Activated CD4-positive, CD25-positive, alpha-beta regulatory T cell (primary cell): Measurements from ENCODE around the gene MYMK.

Experiments
- DNase-seq, 4 experiments: peaks; one replicate each; lab custom pipeline; 2025; lab: John Stamatoyannopoulos, UW

Gene MYMK

DNA sequence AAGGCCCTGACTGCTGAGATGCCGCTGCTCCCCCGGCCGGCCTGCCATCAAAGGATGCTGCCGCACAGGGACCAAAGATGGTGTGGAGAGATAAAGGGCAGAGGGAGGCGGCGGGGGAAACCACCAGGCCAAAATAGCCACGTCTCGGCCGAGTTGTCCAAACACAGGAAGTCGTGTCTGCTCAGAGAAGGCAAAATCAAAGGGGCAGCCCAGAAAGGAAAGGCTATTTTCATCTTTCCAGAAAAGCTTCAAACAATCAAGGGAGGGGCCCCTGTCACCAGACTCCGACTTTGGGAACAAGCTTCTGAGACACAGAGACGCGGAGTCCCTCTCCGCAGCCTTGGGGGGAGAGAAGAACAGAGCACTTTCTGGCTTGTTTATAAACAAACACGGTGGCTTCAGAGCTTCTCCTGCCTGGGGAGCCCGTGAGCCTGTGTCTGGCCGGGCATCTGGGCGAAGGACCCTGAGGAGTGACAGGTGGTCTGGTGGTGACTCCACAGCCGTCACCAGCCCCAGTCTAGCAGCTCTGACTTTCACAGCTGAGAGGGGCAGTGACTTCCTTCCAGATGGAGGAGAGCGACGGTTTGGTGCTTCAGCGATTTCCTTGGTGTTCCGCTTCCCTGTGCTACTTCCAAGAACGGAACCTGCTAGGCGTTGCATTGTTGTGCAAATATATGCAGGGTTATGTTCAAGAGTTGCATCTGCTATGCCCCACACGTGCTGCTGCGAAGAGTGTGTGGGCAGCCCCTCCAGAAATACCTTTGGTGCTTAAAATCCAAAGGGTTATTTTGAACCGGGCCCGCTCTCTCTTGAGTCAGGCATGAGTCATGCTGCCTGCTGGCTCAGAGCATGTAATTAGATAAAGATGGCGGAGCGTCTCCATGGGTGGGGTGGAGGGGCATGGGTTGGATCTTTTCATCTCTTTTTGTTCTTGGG, 33.7 kb upstream of the MYMK start:
- DNase-seq = no peak

DNA sequence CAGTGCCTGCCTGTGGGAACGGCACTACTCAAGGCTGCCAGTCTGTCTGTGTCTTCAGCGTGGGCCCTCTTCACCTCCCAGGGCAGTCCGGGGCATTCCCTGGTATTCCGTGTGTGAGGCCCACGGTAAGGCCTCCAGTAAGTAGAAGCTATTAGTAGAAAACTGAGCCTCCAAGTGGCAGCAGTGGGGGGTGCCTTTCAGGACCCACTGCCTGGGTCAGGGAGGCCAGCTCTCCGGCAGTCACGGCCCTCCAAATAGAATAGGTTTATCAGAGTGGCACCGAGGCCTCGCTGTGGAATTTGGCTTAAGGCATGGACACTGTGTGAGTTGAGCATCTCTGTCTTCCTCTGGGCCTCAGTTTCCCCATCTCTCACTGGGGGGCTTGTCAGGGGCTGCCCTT, 32.8 kb upstream of the MYMK start:
- DNase-seq = no peak

DNA sequence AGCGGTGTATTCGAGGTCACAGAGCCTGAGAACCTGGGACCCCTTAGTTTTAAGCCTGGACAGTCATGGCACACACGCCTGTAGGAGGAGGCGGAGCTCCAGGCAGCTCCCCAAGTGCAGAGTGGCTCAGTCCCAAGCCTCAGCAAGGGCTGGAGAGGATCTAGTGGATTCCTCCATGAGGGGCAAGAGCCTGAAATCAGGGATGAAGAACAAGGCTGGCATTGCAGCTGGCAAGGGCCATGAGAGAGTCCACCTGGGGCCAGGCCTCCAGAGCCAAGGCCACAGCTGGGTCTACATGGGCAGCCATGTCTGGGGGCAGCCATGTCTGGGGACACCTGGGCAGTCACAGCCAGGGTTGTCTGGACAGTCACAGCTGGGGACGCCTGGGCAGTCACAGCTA, 31.6 kb upstream of the MYMK start:
- DNase-seq = no peak

DNA sequence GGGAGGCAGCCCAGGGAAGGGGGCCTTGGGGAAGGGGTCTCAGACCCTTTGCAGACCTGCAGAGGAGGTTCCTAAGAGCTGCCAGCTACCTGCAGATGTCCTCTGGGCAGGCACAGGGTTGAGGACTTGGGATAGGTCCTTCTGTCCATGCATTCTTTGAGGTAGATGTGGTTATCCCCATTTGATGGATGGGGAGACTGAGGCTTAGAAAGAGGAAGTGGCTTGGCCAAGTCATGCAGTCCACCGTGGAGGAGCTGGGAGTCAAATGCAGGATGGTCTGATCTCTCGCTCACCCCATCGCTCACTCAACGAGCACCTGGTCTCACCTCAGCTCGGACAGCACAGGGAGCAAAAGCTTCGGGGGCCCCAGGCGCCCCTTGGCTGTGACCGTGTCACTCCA, 30.0 kb upstream of the MYMK start:
- DNase-seq = no peak

DNA sequence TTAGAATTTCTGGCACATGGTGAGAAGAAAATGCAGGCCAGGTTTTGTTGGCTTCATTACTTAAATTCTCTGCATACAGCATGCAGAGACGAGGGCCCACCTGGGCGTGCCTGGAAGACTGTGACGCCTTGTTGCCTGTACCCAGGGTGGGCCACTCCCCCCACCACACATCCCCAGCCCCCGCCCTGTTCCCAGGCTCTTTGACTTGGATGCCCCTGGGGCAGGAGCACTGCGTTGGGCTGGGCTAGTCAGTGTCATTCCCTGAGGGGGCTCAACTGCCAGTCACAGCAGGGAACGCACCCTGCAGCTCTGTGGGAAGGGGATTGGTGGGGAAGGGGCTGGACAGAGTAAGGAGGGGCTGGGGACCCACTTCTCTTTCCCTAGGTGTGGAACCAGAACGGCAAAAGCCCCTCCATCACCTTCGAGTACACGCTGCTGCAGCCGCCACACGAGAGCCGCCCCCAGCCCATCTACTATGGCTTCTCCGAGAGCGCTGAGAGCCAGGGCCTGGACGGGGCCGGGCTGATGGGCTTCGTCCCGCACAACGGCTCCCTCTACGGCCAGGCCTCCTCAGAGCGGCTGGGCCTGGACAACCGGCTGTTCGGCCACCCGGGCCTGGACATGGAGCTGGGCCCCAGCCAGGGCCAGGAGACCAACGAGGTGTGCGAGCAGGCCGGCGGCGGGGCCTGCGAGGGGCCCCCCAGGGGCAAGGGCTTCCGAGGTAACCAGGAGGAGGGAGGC, 29.4 kb upstream of the MYMK start:
- DNase-seq = no peak

DNA sequence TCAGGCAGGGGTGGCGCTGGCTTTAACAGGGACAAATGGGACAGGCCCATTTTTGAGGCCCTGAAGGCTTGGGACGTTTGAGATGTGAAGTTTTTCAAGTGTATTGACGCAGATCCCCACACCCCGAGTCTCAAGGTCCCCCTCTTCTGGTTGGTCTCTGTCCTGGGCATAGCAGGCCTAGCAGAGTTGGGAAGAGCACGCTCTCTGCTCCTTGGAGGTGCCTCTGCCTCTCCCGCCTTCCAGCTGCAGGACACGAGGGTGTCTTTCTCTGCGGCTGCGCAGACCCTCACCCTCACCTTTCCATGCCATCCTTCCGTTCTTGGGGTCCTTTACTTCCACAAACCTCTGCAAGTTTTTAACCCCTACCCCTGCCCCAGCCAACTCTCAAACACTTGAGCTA, 28.4 kb upstream of the MYMK start:
- DNase-seq = no peak

DNA sequence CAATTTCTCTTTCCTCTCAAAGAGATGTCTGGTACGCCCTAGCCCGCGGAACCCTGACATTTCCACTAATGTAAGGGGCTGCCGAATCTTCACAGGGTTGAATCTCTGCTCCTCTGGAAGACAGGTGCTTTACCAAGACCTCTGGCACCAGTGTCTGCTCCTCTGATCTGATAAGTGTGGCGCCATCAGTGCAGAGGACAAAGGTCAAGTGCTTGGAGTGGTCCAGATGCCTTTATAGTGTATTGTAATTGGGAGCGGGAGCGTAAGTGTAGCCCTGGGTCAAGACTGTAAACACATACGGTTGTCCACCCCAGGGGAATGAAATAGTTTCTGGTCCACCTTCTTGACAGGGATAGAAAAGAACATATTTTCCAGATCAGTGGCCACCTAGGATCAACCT, 27.5 kb upstream of the MYMK start:
- no peak for DNase-seq

DNA sequence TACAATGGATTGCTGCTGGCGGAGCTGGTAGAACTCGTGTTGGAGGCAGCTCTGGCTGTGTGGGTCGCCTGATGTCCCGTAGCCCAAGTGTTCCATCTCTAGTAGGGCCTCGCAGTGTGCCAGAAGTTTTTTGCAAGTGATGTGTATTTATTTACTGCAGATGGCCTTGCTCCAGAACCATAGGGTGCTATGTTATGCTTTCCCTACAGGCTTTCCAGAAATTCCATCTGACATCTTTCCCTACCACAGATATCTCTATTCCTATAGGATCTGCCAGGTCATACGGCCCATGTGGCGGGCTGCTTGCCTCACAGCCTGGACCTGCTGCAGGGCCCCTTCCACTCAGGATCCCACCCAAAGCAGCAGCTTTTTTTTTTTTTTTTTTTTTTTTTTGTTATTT, 26.7 kb upstream of the MYMK start:
- no peak for DNase-seq

DNA sequence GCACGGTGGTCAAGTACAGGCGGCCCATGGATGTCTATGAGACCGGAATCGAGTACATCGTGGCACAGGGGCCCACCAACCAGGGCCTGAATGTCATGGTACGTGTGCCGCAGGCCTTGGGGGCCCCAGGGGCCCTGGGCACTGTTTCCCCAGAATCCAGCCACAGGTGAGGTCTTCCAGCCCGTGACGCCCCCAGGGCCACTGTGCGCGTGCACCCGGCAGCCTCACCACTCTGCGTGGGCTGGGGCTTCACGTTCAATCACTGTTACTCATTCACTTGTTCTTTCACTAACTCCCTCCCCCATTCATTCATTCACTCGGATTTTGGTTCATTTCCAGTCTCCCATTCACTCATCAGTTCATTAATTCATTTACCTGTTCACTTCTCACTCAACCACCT, 22.4 kb upstream of the MYMK start:
- DNase-seq = no peak

DNA sequence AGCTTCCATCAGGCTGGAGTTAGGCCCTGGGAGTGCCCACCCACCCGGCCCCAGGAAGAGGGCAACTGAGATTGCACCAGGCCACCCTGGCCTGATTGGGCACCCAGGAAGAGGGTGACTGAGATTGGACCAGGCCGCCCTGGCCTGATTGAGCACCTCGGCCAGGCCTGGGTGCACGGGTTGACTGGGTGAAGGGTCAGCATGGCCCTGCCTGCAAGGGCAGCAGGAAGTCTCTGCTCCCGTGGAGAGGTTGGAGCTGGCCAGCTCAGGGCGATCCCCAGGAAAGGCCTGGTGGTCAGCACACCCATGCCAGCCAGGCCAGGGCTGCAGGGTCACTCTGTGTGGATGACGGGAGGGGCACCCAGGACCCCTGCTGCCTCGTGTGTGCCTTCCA, 21.5 kb upstream of the MYMK start:
- no peak for DNase-seq

DNA sequence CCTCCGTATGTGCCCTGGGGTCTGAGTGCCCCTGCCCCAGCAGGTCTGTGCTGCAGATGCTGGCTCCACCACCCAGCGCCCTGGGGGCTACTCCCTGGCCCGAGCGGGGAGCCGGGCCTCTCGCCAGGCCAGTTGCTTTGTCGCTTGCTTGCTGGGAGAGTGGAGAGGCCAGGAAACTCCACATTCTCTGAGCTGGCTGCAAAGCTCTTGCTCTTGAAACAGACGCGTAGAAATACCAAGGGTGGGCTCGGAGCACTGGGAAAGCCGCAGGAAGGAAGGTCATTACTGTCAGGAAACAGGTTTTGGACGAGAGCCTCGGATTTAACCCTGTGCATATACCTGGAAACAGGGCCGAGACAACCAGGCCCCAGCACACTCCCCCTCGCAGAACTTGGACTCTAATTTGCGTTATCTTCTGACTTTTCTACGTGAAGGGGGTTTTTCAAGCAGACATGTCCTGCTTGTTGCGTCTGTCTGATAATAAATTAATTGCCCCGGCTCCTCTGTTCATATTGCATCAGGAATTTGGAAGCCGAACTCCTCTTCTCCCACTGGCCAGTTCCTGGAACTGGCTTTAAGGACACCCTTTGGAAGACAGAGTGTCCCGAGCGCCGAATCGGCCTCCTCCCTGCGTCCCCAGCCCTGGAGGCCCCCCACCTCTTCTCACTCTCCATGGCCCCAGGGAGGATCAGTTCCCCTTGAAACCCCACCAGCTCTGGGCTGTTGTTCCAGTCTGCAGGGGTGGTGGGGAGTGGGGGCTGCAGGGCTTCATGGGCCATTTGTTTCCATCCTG, 20.9 kb upstream of the MYMK start:
- no peak for DNase-seq

DNA sequence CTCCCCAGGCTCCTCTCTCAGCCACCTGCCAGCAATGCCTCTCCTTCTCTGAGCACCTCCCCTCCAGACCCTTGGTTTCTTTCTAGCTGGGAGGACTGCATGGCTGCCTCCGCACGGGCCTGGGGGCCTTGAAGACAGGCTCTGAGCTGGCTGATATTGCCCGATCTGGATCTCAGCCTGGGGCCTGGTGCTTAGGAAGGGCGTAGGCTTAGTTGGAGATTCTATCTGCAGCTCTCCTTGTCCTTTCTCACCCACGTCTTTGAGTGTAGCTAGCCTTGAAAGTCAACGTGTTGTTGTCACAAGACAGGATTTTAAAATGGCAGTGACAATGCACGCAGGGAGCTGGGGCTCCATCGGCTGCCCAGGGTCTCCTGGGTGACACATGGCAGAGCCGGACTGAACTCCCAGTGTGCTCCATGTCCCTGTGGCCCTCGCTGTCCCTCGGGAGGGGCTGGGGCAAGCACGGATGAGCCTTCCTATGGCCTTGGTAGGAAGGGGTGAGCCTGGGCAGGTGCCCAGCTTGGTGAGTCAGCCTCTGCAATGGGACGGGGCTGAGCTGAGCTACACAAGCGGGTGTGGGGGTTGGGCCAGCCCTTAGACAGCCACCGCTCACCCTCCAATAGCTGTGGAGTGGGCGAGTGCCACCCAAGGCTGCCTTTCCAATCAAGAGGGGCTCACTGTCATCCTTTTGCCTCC, 19.2 kb upstream of the MYMK start:
- DNase-seq = no peak

DNA sequence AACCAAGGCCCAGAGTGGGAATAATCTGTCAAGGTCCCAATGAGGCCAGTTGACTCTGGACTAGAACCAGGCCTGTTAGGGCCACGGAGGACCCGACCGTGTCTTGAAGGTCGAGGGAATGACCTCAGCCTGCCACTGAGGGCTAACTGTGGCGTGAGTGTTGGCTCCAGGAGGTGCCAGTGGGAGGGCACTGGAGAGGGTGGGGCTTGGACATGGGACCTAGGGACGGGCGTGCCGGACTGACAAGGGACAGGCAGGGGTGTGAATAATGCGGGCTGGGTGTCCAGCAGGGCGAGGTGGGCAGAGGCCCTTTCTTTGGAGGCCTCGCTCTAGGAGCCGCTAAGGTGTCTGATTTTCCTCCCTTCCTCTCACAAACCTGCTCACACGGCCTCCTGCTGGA, 17.2 kb upstream of the MYMK start:
- DNase-seq = no peak

DNA sequence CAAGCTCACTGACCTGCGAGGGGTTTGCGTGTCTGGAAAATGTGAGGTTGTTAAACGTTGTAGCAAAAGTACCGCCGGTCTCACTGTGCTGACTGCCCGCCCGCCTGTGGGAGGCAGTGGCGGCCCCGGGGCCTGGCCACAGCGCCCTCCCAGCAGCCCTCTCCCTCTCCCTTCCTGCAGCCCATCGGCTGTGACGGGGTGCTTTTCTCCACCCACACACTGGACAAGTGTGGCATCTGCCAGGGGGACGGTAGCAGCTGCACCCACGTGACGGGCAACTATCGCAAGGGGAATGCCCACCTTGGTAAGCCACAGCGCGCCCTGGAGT, 15.9 kb upstream of the MYMK start:
- no peak for DNase-seq

DNA sequence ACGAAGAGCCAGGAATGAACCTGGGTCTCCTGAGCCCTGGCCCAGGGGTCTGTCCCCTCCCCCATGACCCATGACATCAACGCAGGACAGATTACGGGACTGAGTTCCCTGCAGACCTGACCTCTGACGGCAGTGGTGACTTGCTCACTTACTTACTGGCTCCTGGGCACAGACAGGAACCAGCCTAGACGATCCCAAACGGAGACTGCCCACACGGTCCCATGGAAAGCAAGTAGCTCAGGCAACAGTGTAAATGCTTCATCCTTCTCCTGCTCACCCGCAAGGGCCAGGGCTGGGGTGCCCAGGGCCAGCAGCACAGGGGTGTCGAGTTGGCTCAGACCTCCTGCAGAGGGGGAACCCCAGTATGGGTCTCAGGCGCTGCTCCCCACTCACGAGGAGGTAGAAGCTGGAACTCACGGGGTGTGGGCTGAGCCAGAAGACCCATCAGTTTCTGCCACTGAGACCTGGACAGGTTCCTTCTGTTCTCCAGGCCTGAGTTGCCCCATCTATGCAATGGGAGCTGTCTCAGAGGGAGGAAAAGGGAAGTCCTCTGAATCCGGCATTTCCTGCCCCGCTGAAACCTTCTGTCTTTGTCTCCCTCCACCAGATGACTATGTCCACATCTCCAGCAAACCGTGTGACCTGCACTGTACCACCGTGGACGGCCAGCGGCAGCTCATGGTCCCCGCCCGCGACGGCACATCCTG, 15.4 kb upstream of the MYMK start:
- DNase-seq = no peak

DNA sequence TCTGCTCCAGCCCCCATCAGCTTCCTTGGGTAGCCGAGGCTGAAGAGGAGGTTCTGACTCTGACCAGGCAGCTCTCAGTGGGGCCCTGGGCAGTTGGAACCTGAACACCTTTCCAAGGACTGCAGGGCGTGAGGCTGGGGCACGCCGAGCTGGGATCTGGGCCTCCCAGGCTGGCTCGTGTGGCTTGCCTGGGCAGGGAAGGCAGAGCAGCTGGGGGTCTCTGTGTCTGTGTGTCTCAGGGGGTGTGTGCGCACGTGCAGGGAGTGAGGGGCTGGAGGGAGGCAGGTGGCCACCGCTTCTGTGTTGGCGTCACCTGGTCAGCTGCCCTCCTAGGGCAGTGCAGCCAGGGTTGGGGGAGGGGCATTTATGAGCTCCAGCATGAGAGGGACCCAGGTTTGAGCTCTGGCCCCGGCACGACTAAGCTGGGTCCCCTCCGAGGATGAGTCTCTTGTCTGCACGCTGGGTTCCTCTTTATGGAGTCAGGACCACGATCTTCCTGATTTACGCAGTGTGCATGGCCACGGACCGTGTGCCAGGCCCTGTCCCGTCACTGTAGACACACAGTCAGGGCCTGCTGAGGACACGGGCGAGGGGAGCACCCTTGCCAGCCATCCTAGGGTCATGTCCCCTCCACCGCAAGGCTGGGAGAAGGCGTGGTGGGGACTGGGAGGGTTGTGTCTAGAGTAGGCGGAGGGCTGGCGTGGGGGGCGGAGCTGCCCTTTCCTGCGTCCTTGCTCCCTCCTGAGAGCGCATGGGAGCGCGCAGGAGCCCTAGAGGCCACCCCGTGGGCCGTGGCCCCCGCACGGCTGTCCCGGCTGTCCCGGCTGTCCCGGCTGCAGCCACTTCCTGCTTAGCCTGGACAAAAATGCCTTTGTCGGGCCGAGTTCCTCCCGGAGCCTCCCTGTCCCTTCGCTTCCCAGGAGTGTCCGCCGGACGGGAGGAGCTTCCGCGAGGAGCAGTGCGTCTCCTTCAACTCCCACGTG, 14.4 kb upstream of the MYMK start:
- no peak for DNase-seq

DNA sequence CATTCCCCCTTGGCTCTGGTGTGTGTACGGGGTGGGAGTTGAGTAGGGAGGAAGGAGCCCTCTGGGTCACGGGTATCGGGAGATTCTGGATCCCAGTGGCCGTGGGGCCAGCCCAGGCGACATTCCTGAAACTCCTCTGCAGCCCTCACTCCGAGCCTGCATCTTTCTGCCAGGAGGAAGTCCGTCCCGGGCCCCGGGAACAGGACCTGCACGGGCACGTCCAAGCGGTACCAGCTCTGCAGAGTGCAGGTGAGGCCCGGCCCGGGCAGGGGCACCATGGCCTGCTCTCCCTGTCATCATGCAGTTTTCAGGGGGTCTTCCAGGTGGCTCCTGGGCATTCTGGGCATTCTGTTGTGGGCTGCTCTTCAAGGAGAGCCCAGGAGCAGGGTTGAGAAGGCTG, 13.4 kb upstream of the MYMK start:
- no peak for DNase-seq

DNA sequence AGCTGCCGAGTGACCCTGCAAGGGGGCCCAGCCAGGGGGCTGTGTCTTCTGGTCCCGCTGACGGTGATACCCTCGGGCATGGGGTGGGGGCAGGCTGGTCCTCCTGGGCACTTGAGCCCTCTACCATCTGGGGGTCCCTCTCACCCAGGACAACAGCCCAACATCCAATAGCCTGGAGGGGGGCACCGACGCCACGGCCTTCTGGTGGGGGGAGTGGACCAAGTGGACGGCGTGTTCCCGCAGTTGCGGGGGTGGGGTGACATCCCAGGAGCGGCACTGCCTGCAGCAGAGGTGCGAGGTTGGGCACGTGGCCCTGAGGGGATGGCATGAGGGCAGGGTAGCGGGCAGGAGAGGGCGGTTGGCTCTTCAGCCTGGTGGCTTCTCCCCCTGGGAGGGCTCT, 12.5 kb upstream of the MYMK start:
- DNase-seq = no peak

DNA sequence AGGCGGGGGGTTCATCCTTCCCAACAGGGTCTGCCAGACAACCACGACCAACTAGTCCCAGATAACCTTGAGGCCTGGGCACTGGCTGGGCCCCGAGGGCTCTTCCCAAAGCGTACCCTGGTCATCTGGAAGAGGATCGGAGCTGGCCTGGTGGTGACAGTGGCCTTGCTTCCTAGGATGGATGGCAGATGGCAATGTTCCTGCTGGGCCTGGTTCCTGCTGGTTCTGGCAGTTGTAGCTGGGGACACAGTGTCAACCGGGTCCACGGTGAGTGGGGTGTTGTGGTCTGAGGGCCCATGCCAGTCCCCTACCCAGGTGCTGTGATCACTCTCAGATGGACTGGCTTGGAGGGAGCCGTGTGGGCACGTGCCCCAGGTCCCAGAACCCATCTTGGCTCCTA, 11.8 kb upstream of the MYMK start:
- no peak for DNase-seq

DNA sequence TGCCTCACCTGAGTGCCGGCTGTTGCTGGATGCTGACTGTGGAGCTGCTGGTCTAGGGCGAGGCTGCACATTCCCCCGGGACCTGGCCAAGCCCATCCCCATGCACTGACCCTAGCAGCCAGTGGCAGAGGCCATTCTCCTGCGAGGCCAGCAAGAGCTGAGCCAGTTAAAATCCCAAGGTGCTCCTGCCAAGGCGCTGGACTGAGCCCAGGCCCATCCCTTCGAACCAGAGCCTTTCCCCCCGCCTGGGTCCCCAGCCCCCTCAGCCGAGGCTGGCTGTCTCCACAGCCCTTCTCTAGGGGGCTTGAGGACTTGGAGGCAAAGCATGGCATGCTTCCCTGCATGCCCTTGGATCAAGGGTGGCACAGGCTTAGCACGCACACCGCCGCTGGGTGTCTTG, 11.3 kb upstream of the MYMK start:
- no peak for DNase-seq
